Fibroblast of lung (primary cell): Measurements from ENCODE around the gene PDLIM7. TPM values are rescaled to one million over a fixed set of nuclear protein-coding genes. Genes with fewer than 3 reads are reported as not detected.

ENCODE experiments used
- DNase-seq, 2 donors: peaks; one replicate each; pipeline versions ENCODE4 v3.0.0 to v3.0.0-alpha.2; 2010; ENCODE audit warnings: low read depth in 2 of 2
- H2AFZ ChIP-seq: 2 replicates; pipeline ENCODE4 v1.5.1; 2012; ENCODE audit warnings: low read length, control low read depth, inconsistent platforms
- H3K27ac ChIP-seq: 2 replicates; pipeline ENCODE4 v1.5.1; 2011; ENCODE audit warnings: low read length, control low read depth; ENCODE audit not compliant: insufficient read depth
- H3K27me3 ChIP-seq: 2 replicates; pipeline ENCODE4 v1.5.1; 2011; ENCODE audit warnings: mild to moderate bottlenecking, low read length; ENCODE audit not compliant: control insufficient read depth, insufficient read depth
- H3K36me3 ChIP-seq: 2 replicates; pipeline ENCODE4 v1.5.1; 2011; ENCODE audit warnings: low read length; ENCODE audit not compliant: control insufficient read depth, insufficient read depth
- H3K4me1 ChIP-seq: 2 replicates; pipeline ENCODE4 v1.5.1; 2011; ENCODE audit warnings: low read length; ENCODE audit not compliant: control insufficient read depth, insufficient read depth; ENCODE audit errors: extremely low read depth
- H3K4me2 ChIP-seq: 2 replicates; pipeline ENCODE4 v1.5.1; 2011; ENCODE audit warnings: low read length, control low read depth; ENCODE audit not compliant: insufficient read depth; ENCODE audit errors: extremely low read depth
- H3K4me3 ChIP-seq, 4 experiments: fragments of 200-600 bp in 1 of 4; sonication (generic) in 1 of 4; replicated peaks in 1 of 4; 2 replicates each; pipeline ENCODE4 v1.5.1; 2011 to 2016; ENCODE audit warnings: low read length in 4 of 4, low read depth in 3 of 4, mild to moderate bottlenecking in 3 of 4, control low read depth in 2 of 4, inconsistent platforms in 1 of 4, mixed read lengths in 1 of 4; ENCODE audit not compliant: insufficient read depth in 1 of 4; ENCODE audit errors: control extremely low read depth in 1 of 4
- H3K79me2 ChIP-seq: 2 replicates; pipeline ENCODE4 v1.5.1; 2012; ENCODE audit warnings: mild to moderate bottlenecking, low read length, inconsistent platforms; ENCODE audit not compliant: control insufficient read depth, insufficient read depth
- H3K9ac ChIP-seq: 2 replicates; pipeline ENCODE4 v1.5.1; 2011; ENCODE audit warnings: mild to moderate bottlenecking, low read length, control low read depth; ENCODE audit not compliant: insufficient read depth
- H3K9me3 ChIP-seq: 2 replicates; pipeline ENCODE4 v1.5.1; 2012; ENCODE audit warnings: low read depth, low read length; ENCODE audit not compliant: control insufficient read depth, insufficient read depth
- H4K20me1 ChIP-seq: 2 replicates; pipeline ENCODE4 v1.5.1; 2011; ENCODE audit warnings: low read length; ENCODE audit not compliant: control insufficient read depth, insufficient read depth; ENCODE audit errors: extremely low read depth
- CTCF ChIP-seq, 2 donors: IDR thresholded peaks in 1 of 2; conservative IDR thresholded peaks in 1 of 2; 1 replicate in 1 of 2; 2 replicates in 1 of 2; pipeline ENCODE4 v1.5.1; 2011 to 2012; ENCODE audit warnings: low read length in 2 of 2, control low read depth in 1 of 2, inconsistent platforms in 1 of 2, low read depth in 1 of 2, mild to moderate bottlenecking in 1 of 2
- EZH2 ChIP-seq: IDR thresholded peaks from 2 replicates; pipeline ENCODE4 v1.5.1; 2012; ENCODE audit warnings: low read length, control low read depth, mild to moderate bottlenecking; ENCODE audit errors: missing control alignments
- polyA plus RNA-seq, 2 donors: library from polyadenylated mRNA; depleted of rRNA in 1 of 2; stranded (reverse) in 1 of 2; unstranded in 1 of 2; fragments of >200 nt; gene quantifications; 2 replicates each; pipeline ENCODE4 v1.2.1, GENCODE V29; 2011 to 2012; ENCODE audit warnings: missing spikeins in 1 of 2
- total RNA-seq: library from RNA; depleted of rRNA; stranded (reverse); fragments of >200 nt; gene quantifications from 2 replicates; pipeline ENCODE4 v1.2.1, GENCODE V29; 2014

The PDLIM7 gene
- total and polyA plus RNA-seq, 2 donors (not counting 1 experiment from before 2014, with no cell fraction given) = 65.2 to 245 TPM

- peaks cover 38% of the 10 kb centered on the region for H3K36me3 ChIP-seq
- H3K9ac ChIP-seq = no peak overlapping the region
- no peak overlapping the region for H3K4me2 ChIP-seq
- no peaks in the 10 kb centered on the region for H3K9me3 ChIP-seq
- peaks cover 4% of the 10 kb centered on the region for H3K79me2 ChIP-seq
- no peaks in the 10 kb centered on the region for H3K27me3 ChIP-seq
- TF ChIP-seq CTCF (conservative IDR thresholded peaks at IDR 0.05 in 1 of 2, IDR thresholded peaks at IDR 0.05 in 1 of 2; ENCODE audit: low read depth in 1 of 2, low read length in 2 of 2) = no peak
- no peak for TF ChIP-seq EZH2
- no peak overlapping the region for H3K4me3 ChIP-seq
- peaks cover 5% of the 10 kb centered on the region for H3K4me1 ChIP-seq
- no peak for DNase-seq
- H3K27ac ChIP-seq = no peak overlapping the region
- H4K20me1 ChIP-seq = no peaks in the 10 kb centered on the region
- H2AFZ ChIP-seq = no peak overlapping the region
These were observed 26.5 kb upstream of the PDLIM7 start for GRCh38 chr5:177523711-177524538.

- Histone ChIP-seq H4K20me1 (no peaks in the 10 kb centered on the region), H3K9me3 (no peaks in the 10 kb centered on the region), H2AFZ (no peak overlapping the region), H3K4me3 (no peak overlapping the region), H3K79me2 (peaks cover 11% of the 10 kb centered on the region), H3K4me1 (peaks cover 6% of the 10 kb centered on the region), H3K27me3 (no peaks in the 10 kb centered on the region), H3K9ac (no peak overlapping the region), H3K36me3 (peaks cover 24% of the 10 kb centered on the region), H3K4me2 (no peak overlapping the region), H3K27ac (no peak overlapping the region)
- TF ChIP-seq CTCF (conservative IDR thresholded peaks at IDR 0.05 in 1 of 2, IDR thresholded peaks at IDR 0.05 in 1 of 2; ENCODE audit: low read depth in 1 of 2, low read length in 2 of 2) (no peak), EZH2 (no peak)
- DNase-seq = no peak
These were observed 23.6 kb upstream of the PDLIM7 start for GRCh38 chr5:177520916-177521513.

GRCh38 chr5:177520271-177520670 lies 22.9 kb upstream of the PDLIM7 start:
- Histone ChIP-seq H3K36me3 (peaks cover 24% of the 10 kb centered on the region), H3K27ac (no peak overlapping the region), H3K4me2 (no peak overlapping the region), H3K4me3 (no peak overlapping the region), H3K4me1 (peaks cover 10% of the 10 kb centered on the region), H2AFZ (no peak overlapping the region), H3K9me3 (no peaks in the 10 kb centered on the region), H3K9ac (no peak overlapping the region), H3K79me2 (peaks cover 19% of the 10 kb centered on the region), H4K20me1 (no peaks in the 10 kb centered on the region), H3K27me3 (no peaks in the 10 kb centered on the region)
- no peak for DNase-seq
- no peak for TF ChIP-seq CTCF (conservative IDR thresholded peaks at IDR 0.05 in 1 of 2, IDR thresholded peaks at IDR 0.05 in 1 of 2; ENCODE audit: low read depth in 1 of 2, low read length in 2 of 2)
- TF ChIP-seq EZH2 = no peak
